HCT116 (cell line): ENCODE data around the gene GNAT1. TPM values are rescaled to one million over a fixed set of nuclear protein-coding genes. Genes with fewer than 3 reads are reported as not detected.

Experiments
- ATAC-seq: fragments of 200-7000 bp; cut with Tn5 transposase; 2 replicates; pipeline ENCODE4 v1.9.1; 2020; ENCODE audit warnings: mild to moderate bottlenecking, moderate library complexity
- BruUV-seq: library from RNA; stranded (reverse); fragments of 400-500 nt; replicated peaks from 2 replicates; lab custom pipeline; 2021; lab: Mats Ljungman, UMichigan
- CTCF ChIA-PET: fragments of 300-600 bp; sonication (Branson Sonifier 250); formaldehyde crosslinking; loops from one replicate; lab custom pipeline; 2021; ENCODE audit warnings: antibody characterized with exemption; lab: Charles Lee
- POLR2A ChIA-PET: fragments of 300-600, 350-600 bp; sonication (Branson Sonifier 250); formaldehyde crosslinking; loops from one replicate; lab custom pipeline; 2021; ENCODE audit warnings: antibody characterized with exemption; lab: Charles Lee
- RAD21 ChIA-PET, 2 experiments: fragments of 300-600 bp; sonication (Branson Sonifier 250); formaldehyde crosslinking; loops; one replicate each; lab custom pipeline; 2023; ENCODE audit warnings: low total read pairs in 2 of 2; ENCODE audit not compliant: uncharacterized antibody in 2 of 2, unreplicated experiment in 2 of 2, low non-redundant PET in 1 of 2; lab: Charles Lee
- DNase-seq: peaks from one replicate; pipeline ENCODE4 v3.0.0-alpha.2; 2010; ENCODE audit warnings: low read depth, low spot score
- H2AFZ ChIP-seq: fragments of 200-600 bp; shearing (Covaris generic), sonication (generic); 2 replicates; pipeline ENCODE4 v1.6.1; 2017; ENCODE audit warnings: low read depth, mixed run types, mixed read lengths, antibody characterized with exemption, low read length; ENCODE audit not compliant: poor library complexity, severe bottlenecking
- H3K27ac ChIP-seq: 2 replicates; pipeline ENCODE4 v1.5.1; 2012; ENCODE audit warnings: low read depth, low read length
- H3K27me3 ChIP-seq: fragments of 200-600 bp; sonication (generic); 2 replicates; pipeline ENCODE4 v1.6.1; 2016; ENCODE audit warnings: mixed run types, low read length, mixed read lengths; ENCODE audit not compliant: insufficient read depth
- H3K36me3 ChIP-seq, 2 experiments: fragments of 200-500 bp in 1 of 2; fragments of 200-600 bp in 1 of 2; sonication (Bioruptor generic) in 1 of 2; sonication (generic) in 1 of 2; 2 replicates each; pipeline versions ENCODE4 v1.5.1 to v1.6.1; 2014 to 2016; ENCODE audit warnings: low read length in 2 of 2, inconsistent platforms in 1 of 2, mixed read lengths in 1 of 2, mixed run types in 1 of 2; ENCODE audit not compliant: insufficient read depth in 2 of 2, control insufficient read depth in 1 of 2
- H3K4me1 ChIP-seq, 2 experiments: fragments of 200-600 bp in 1 of 2; sonication (generic) in 1 of 2; 2 replicates each; pipeline versions ENCODE4 v1.5.1 to v1.6.1; 2012 to 2017; ENCODE audit warnings: low read length in 2 of 2, inconsistent platforms in 1 of 2, mild to moderate bottlenecking in 1 of 2, mixed read lengths in 1 of 2, mixed run types in 1 of 2, moderate library complexity in 1 of 2; ENCODE audit not compliant: insufficient read depth in 2 of 2, control insufficient read depth in 1 of 2
- H3K4me2 ChIP-seq: fragments of 200-600 bp; sonication (generic); 2 replicates; pipeline ENCODE4 v1.6.1; 2017; ENCODE audit warnings: mixed run types, low read length, mixed read lengths
- H3K4me3 ChIP-seq, 2 experiments: fragments of 200-600 bp in 1 of 2; sonication (generic) in 1 of 2; replicated peaks in 1 of 2; 2 replicates each; pipeline ENCODE4 v1.5.1; 2011 to 2016; ENCODE audit warnings: low read length in 2 of 2, control low read depth in 1 of 2, low read depth in 1 of 2, mild to moderate bottlenecking in 1 of 2, mixed read lengths in 1 of 2, mixed run types in 1 of 2
- H3K79me2 ChIP-seq: fragments of 200-600 bp; sonication (generic); 2 replicates; pipeline ENCODE4 v1.6.1; 2017; ENCODE audit warnings: mild to moderate bottlenecking, mixed run types, low read length, moderate library complexity, mixed read lengths; ENCODE audit not compliant: insufficient read depth
- H3K9ac ChIP-seq: fragments of 200-600 bp; sonication (generic); 2 replicates; pipeline ENCODE4 v1.6.1; 2016; ENCODE audit warnings: low read length, mixed read lengths
- H3K9me2 ChIP-seq: fragments of 200-600 bp; sonication (generic), shearing (Covaris generic); 2 replicates; pipeline ENCODE4 v1.6.1; 2017; ENCODE audit warnings: mixed run types, mild to moderate bottlenecking, moderate library complexity; ENCODE audit not compliant: insufficient read depth
- H3K9me3 ChIP-seq, 2 experiments: fragments of 200-500 bp in 1 of 2; fragments of 200-600 bp in 1 of 2; sonication (Bioruptor generic) in 1 of 2; sonication (generic) in 1 of 2; 2 replicates each; pipeline ENCODE4 v1.6.1; 2014 to 2017; ENCODE audit warnings: low read length in 2 of 2, mixed read lengths in 2 of 2, inconsistent platforms in 1 of 2, low read depth in 1 of 2, mild to moderate bottlenecking in 1 of 2, mixed run types in 1 of 2, moderate library complexity in 1 of 2; ENCODE audit not compliant: control insufficient read depth in 1 of 2, insufficient read depth in 1 of 2
- H4K20me1 ChIP-seq: fragments of 200-600 bp; sonication (generic), shearing (Covaris generic); 2 replicates; pipeline ENCODE4 v1.6.1; 2017; ENCODE audit warnings: mixed run types, mild to moderate bottlenecking, moderate library complexity; ENCODE audit not compliant: insufficient read depth
- CEBPB ChIP-seq: IDR thresholded peaks from 2 replicates; pipeline ENCODE4 v1.6.1; 2012; ENCODE audit warnings: low read depth
- EGR1 ChIP-seq: IDR thresholded peaks from 2 replicates; pipeline ENCODE4 v1.6.1; 2012; ENCODE audit warnings: low read depth
- ELF1 ChIP-seq: IDR thresholded peaks from 2 replicates; pipeline ENCODE4 v1.6.1; 2012; ENCODE audit warnings: low read depth, borderline replicate concordance
- JUND ChIP-seq: IDR thresholded peaks from 2 replicates; pipeline ENCODE4 v1.6.1; 2012
- MAX ChIP-seq: IDR thresholded peaks from 2 replicates; pipeline ENCODE4 v1.6.1; 2012
- POLR2A ChIP-seq: IDR thresholded peaks from 2 replicates; pipeline ENCODE4 v1.7.0; 2011; ENCODE audit warnings: borderline replicate concordance; ENCODE audit not compliant: insufficient read depth, insufficient read length; ENCODE audit errors: extremely low read depth
- POLR2AphosphoS5 ChIP-seq: IDR thresholded peaks from 2 replicates; pipeline ENCODE4 v1.6.1; 2011; ENCODE audit warnings: mild to moderate bottlenecking, low read depth, low read length, moderate library complexity
- RAD21 ChIP-seq: IDR thresholded peaks from 2 replicates; pipeline ENCODE4 v1.6.1; 2012; ENCODE audit warnings: low read depth, mild to moderate bottlenecking
- REST ChIP-seq: IDR thresholded peaks from 2 replicates; pipeline ENCODE4 v1.6.1; 2012; ENCODE audit warnings: low read depth
- SIN3A ChIP-seq: IDR thresholded peaks from 2 replicates; pipeline ENCODE4 v1.6.1; 2012; ENCODE audit warnings: low read depth
- SRF ChIP-seq: IDR thresholded peaks from 2 replicates; pipeline ENCODE4 v1.6.1; 2012; ENCODE audit warnings: low read depth
- TCF7L2 ChIP-seq: IDR thresholded peaks from 2 replicates; pipeline ENCODE4 v1.7.0; 2011; ENCODE audit warnings: borderline replicate concordance, inconsistent platforms; ENCODE audit not compliant: insufficient read depth, insufficient read length; ENCODE audit errors: extremely low read depth
- ZFX ChIP-seq: fragments of 450-650 bp; IDR thresholded peaks from 2 replicates; pipeline ENCODE4 v1.6.1; 2017
- ZNF274 ChIP-seq: fragments of 200-500 bp; sonication (Bioruptor generic); IDR thresholded peaks from 2 replicates; pipeline ENCODE4 v1.6.1; 2014; ENCODE audit warnings: mild to moderate bottlenecking, low read depth, low read length, inconsistent platforms
- intact Hi-C: fragments of 100-400 bp; cut with micrococcal nuclease; formaldehyde crosslinking; loops from 2 replicates; pipeline ENCODE4 v1.10.0; 2022
- total RNA-seq: library from RNA; stranded (reverse); gene quantifications from one replicate; pipeline ENCODE4 v1.2.1, GENCODE V29; 2021; ENCODE audit not compliant: unreplicated experiment
- TF ChIP-seq, protein P1 (sequence below), 3 experiments: fragments of 200-600 bp in 1 of 3; sonication (generic) in 1 of 3; IDR thresholded peaks in 2 of 3; conservative IDR thresholded peaks in 1 of 3; 2 replicates each; pipeline ENCODE4 v1.5.1; 2012 to 2017; ENCODE audit warnings: low read depth in 2 of 3, low read length in 2 of 3, antibody characterized with exemption in 1 of 3, borderline replicate concordance in 1 of 3, control low read depth in 1 of 3, mild to moderate bottlenecking in 1 of 3, mixed read lengths in 1 of 3, mixed run types in 1 of 3, moderate library complexity in 1 of 3; ENCODE audit not compliant: insufficient read depth in 1 of 3
- TF ChIP-seq, protein P2 (sequence below): IDR thresholded peaks from 2 replicates; pipeline ENCODE4 v1.6.1; 2011; ENCODE audit warnings: mild to moderate bottlenecking, low read length, moderate library complexity; ENCODE audit not compliant: insufficient replicate concordance; ENCODE audit errors: extremely low read depth
- TF ChIP-seq, protein P3 (sequence below): IDR thresholded peaks from 2 replicates; pipeline ENCODE4 v1.6.1; 2012

GNAT1 gene
- total RNA-seq, 1 experiment from 2014 or later = not detected

- no peaks in the 10 kb centered on the region for H3K9me3 ChIP-seq
- no peak overlapping the region for H3K4me2 ChIP-seq
- no peaks in the 10 kb centered on the region for H3K4me1 ChIP-seq
- ChIA-PET POLR2A (no interaction called here), RAD21 (no interaction called here), CTCF (interaction anchor here (4.1 kb wide), 1 partner anchor 24 kb away, joined by 26 read pairs; no protein-coding TSS in a partner anchor)
- DNase-seq (no peak), ATAC-seq (no peak)
- no peak overlapping the region for H3K9ac ChIP-seq
- no peaks in the 10 kb centered on the region for H3K27me3 ChIP-seq
- no peaks in the 10 kb centered on the region for H3K36me3 ChIP-seq
- no peaks in the 10 kb centered on the region for H4K20me1 ChIP-seq
- BruUV-seq = no TSS peak
- H3K9me2 ChIP-seq = no peaks in the 10 kb centered on the region
- intact Hi-C loops = no loop called here
- no peaks in the 10 kb centered on the region for H3K79me2 ChIP-seq
- H2AFZ ChIP-seq = no peak overlapping the region
- no peak overlapping the region for H3K27ac ChIP-seq
- H3K4me3 ChIP-seq = no peak overlapping the region
- TF ChIP-seq, protein P1, sequence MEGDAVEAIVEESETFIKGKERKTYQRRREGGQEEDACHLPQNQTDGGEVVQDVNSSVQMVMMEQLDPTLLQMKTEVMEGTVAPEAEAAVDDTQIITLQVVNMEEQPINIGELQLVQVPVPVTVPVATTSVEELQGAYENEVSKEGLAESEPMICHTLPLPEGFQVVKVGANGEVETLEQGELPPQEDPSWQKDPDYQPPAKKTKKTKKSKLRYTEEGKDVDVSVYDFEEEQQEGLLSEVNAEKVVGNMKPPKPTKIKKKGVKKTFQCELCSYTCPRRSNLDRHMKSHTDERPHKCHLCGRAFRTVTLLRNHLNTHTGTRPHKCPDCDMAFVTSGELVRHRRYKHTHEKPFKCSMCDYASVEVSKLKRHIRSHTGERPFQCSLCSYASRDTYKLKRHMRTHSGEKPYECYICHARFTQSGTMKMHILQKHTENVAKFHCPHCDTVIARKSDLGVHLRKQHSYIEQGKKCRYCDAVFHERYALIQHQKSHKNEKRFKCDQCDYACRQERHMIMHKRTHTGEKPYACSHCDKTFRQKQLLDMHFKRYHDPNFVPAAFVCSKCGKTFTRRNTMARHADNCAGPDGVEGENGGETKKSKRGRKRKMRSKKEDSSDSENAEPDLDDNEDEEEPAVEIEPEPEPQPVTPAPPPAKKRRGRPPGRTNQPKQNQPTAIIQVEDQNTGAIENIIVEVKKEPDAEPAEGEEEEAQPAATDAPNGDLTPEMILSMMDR (IDR thresholded peaks at IDR 0.05 in 2 of 3, conservative IDR thresholded peaks at IDR 0.05 in 1 of 3; ENCODE audit: borderline replicate concordance in 1 of 3, insufficient read depth in 1 of 3, low read depth in 2 of 3, low read length in 2 of 3) = no peak
- TF ChIP-seq ZNF274 (no peak), MAX (no peak), SIN3A (no peak), POLR2AphosphoS5 (no peak), TCF7L2 (no peak), JUND (no peak), EGR1 (no peak), ZFX (no peak), POLR2A (no peak), SRF (no peak), CEBPB (no peak), ELF1 (no peak), RAD21 (no peak), REST (no peak)
- TF ChIP-seq, protein P2, sequence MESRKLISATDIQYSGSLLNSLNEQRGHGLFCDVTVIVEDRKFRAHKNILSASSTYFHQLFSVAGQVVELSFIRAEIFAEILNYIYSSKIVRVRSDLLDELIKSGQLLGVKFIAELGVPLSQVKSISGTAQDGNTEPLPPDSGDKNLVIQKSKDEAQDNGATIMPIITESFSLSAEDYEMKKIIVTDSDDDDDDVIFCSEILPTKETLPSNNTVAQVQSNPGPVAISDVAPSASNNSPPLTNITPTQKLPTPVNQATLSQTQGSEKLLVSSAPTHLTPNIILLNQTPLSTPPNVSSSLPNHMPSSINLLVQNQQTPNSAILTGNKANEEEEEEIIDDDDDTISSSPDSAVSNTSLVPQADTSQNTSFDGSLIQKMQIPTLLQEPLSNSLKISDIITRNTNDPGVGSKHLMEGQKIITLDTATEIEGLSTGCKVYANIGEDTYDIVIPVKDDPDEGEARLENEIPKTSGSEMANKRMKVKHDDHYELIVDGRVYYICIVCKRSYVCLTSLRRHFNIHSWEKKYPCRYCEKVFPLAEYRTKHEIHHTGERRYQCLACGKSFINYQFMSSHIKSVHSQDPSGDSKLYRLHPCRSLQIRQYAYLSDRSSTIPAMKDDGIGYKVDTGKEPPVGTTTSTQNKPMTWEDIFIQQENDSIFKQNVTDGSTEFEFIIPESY = no peak
- TF ChIP-seq, protein P3, sequence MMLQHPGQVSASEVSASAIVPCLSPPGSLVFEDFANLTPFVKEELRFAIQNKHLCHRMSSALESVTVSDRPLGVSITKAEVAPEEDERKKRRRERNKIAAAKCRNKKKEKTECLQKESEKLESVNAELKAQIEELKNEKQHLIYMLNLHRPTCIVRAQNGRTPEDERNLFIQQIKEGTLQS = no peak
Observed at GRCh38 chr3:50218448-50218847, 27.0 kb downstream of the GNAT1 start.
